ENCODE data around the gene RFTN1. TPM values are rescaled to one million over a fixed set of nuclear protein-coding genes. Genes with fewer than 3 reads are reported as not detected.

RFTN1 gene
- total and polyA plus RNA-seq, 2 donors from 2014 or later, result 15.3 to 34.1 TPM

GRCh38 chr3:16286161-16286560, 227.3 kb downstream of the RFTN1 start:
- TF ChIP-seq, protein P1, sequence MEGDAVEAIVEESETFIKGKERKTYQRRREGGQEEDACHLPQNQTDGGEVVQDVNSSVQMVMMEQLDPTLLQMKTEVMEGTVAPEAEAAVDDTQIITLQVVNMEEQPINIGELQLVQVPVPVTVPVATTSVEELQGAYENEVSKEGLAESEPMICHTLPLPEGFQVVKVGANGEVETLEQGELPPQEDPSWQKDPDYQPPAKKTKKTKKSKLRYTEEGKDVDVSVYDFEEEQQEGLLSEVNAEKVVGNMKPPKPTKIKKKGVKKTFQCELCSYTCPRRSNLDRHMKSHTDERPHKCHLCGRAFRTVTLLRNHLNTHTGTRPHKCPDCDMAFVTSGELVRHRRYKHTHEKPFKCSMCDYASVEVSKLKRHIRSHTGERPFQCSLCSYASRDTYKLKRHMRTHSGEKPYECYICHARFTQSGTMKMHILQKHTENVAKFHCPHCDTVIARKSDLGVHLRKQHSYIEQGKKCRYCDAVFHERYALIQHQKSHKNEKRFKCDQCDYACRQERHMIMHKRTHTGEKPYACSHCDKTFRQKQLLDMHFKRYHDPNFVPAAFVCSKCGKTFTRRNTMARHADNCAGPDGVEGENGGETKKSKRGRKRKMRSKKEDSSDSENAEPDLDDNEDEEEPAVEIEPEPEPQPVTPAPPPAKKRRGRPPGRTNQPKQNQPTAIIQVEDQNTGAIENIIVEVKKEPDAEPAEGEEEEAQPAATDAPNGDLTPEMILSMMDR (IDR thresholded peaks at IDR 0.05; ENCODE audit: borderline replicate concordance, extremely low read depth, insufficient read depth), result no peak
- Histone ChIP-seq H3K4me3 (ENCODE audit: low read length in 3 of 3) (no peak overlapping the region), H3K27ac (ENCODE audit: low read depth in 2 of 2, low read length in 2 of 2) (no peak overlapping the region), H3K9ac (ENCODE audit: low read length in 3 of 3) (no peak overlapping the region), H3K27me3 (ENCODE audit: control insufficient read depth, insufficient read depth, low read length) (no peaks in the 10 kb centered on the region), H3K9me3 (ENCODE audit: control insufficient read depth in 2 of 3, insufficient read depth in 1 of 3, low read length in 3 of 3) (no peaks in the 10 kb centered on the region), H3K36me3 (ENCODE audit: control insufficient read depth in 2 of 3, insufficient read depth in 3 of 3, low read length in 3 of 3) (peaks cover 0 to 22% (median 8%) of the 10 kb centered on the region in 3 donors), H3K4me1 (ENCODE audit: control insufficient read depth in 2 of 3, insufficient read depth in 2 of 3, low read depth in 1 of 3, low read length in 3 of 3) (no peaks in the 10 kb centered on the region)
- peak in 1 of 5 donors; percentile 46 for DNase-seq
- intact Hi-C loops (cut with DNase I), result loop anchor here (5.0 kb wide), 1 partner anchor 266 kb away; no protein-coding TSS in a partner anchor
- FAIRE-seq, result no peak

DNA sequence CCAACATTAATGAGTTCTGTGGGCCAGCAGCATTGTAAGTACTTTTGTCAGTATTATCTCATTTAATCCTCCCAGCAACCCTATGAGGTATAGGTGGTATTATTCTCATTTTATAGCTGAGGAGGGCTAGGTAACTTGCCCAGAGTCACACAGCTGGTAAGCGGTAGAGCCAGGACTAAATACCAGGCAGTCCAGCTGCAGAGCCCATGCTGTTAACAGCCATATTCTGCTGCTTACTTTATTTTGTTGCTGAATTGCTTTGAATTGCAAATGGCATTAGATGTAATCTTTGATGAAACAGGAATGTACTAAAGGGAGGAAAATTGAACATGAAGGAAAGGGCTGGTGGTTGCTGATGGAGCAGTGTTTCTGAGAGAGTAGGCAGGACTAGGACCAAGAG, 228.9 kb downstream of the RFTN1 start:
- TF ChIP-seq, protein P1 (IDR thresholded peaks at IDR 0.05; ENCODE audit: borderline replicate concordance, extremely low read depth, insufficient read depth), result no peak
- intact Hi-C loops (cut with DNase I), result loop anchor here (5.0 kb wide), 1 partner anchor 268 kb away; no protein-coding TSS in a partner anchor

DNA sequence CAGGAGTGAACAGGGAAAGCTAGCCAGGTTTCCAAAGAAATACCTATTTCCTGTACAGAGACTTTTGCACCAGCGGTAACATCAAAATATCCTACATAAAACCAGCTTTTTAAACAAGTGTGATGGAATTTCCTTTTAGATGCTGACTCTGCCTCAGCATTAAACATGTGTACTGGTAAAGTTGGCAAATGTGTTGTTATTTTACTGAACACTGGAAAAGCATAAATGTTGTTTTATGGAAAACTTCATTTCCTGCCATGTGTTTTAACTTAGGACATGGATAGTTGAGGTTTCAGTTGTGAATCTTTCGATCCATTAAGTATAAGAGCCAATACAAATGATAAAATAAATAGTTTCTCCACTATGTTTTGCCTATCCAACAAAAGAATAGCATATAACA, 232.8 kb downstream of the RFTN1 start:
- FAIRE-seq, result no peak

More for the DNA sequence above, 228.9 kb downstream of the RFTN1 start:
- H3K9ac ChIP-seq (ENCODE audit: low read length in 3 of 3), result no peak overlapping the region
- H3K4me1 ChIP-seq (ENCODE audit: control insufficient read depth in 2 of 3, insufficient read depth in 2 of 3, low read depth in 1 of 3, low read length in 3 of 3), result no peaks in the 10 kb centered on the region
- FAIRE-seq, result no peak
- H3K9me3 ChIP-seq (ENCODE audit: control insufficient read depth in 2 of 3, insufficient read depth in 1 of 3, low read length in 3 of 3), result no peaks in the 10 kb centered on the region
- H3K27ac ChIP-seq (ENCODE audit: low read depth in 2 of 2, low read length in 2 of 2), result no peak overlapping the region
- H3K27me3 ChIP-seq (ENCODE audit: control insufficient read depth, insufficient read depth, low read length), result no peaks in the 10 kb centered on the region
- H3K36me3 ChIP-seq (ENCODE audit: control insufficient read depth in 2 of 3, insufficient read depth in 3 of 3, low read length in 3 of 3), result peaks cover 0 to 22% (median 8%) of the 10 kb centered on the region in 3 donors
- DNase-seq, result no peak
- no peak overlapping the region for H3K4me3 ChIP-seq (ENCODE audit: low read length in 3 of 3)

More for the DNA sequence above, 232.8 kb downstream of the RFTN1 start:
- Histone ChIP-seq H3K4me1 (ENCODE audit: control insufficient read depth in 2 of 3, insufficient read depth in 2 of 3, low read depth in 1 of 3, low read length in 3 of 3) (no peaks in the 10 kb centered on the region), H3K27ac (ENCODE audit: low read depth in 2 of 2, low read length in 2 of 2) (no peak overlapping the region), H3K9me3 (ENCODE audit: control insufficient read depth in 2 of 3, insufficient read depth in 1 of 3, low read length in 3 of 3) (no peaks in the 10 kb centered on the region), H3K9ac (ENCODE audit: low read length in 3 of 3) (no peak overlapping the region), H3K27me3 (ENCODE audit: control insufficient read depth, insufficient read depth, low read length) (no peaks in the 10 kb centered on the region), H3K4me3 (ENCODE audit: low read length in 3 of 3) (no peak overlapping the region), H3K36me3 (ENCODE audit: control insufficient read depth in 2 of 3, insufficient read depth in 3 of 3, low read length in 3 of 3) (peaks cover 3 to 21% (median 11%) of the 10 kb centered on the region in 3 donors)
- DNase-seq, result no peak
- intact Hi-C loops (cut with DNase I), result no loop called here
- TF ChIP-seq, protein P1 (IDR thresholded peaks at IDR 0.05; ENCODE audit: borderline replicate concordance, extremely low read depth, insufficient read depth), result no peak
